Natural killer cell (primary cell): Measurements from ENCODE around the gene PTPN11. TPM values are rescaled to one million over a fixed set of nuclear protein-coding genes. Genes with fewer than 3 reads are reported as not detected.
"Not testable (repeated sequence)": the region's sequence is repeated elsewhere in the genome, so short reads cannot be mapped to it uniquely, and the experiment has no call there.

Source experiments
- ATAC-seq, 3 donors: fragments of 150-1000 bp in 2 of 3; fragments of 200-7000 bp in 1 of 3; cut with Tn5 transposase; 1 replicate in 1 of 3; 2 replicates in 2 of 3; pipeline ENCODE4 v1.10.0; 2021; ENCODE audit warnings: mild to moderate bottlenecking in 2 of 3, moderate library complexity in 2 of 3
- DNase-seq, 2 donors: peaks; one replicate each; pipeline versions ENCODE4 v3.0.0 to v3.0.0-alpha.2; 2013 to 2021; ENCODE audit warnings: mixed read lengths in 1 of 2
- H3K27ac ChIP-seq: one replicate; pipeline ENCODE4 v1.5.1; 2013; ENCODE audit warnings: mild to moderate bottlenecking, low read length
- H3K27me3 ChIP-seq: one replicate; pipeline ENCODE4 v1.6.1; 2013; ENCODE audit warnings: low read length; ENCODE audit not compliant: control insufficient read depth, insufficient read depth
- H3K36me3 ChIP-seq: one replicate; pipeline ENCODE4 v1.6.1; 2013; ENCODE audit warnings: low read length; ENCODE audit not compliant: control insufficient read depth, insufficient read depth
- H3K4me1 ChIP-seq: one replicate; pipeline ENCODE4 v1.6.1; 2013; ENCODE audit warnings: low read length; ENCODE audit not compliant: control insufficient read depth, insufficient read depth
- H3K4me3 ChIP-seq: one replicate; pipeline ENCODE4 v1.5.1; 2013; ENCODE audit warnings: low read length
- H3K9me3 ChIP-seq: one replicate; pipeline ENCODE4 v1.6.1; 2013; ENCODE audit warnings: low read length; ENCODE audit not compliant: control insufficient read depth, insufficient read depth
- H3K27ac Mint-ChIP-seq, 2 donors: one replicate each; pipeline ENCODE4 v1.8.0; 2022; ENCODE audit warnings: mild to moderate bottlenecking in 2 of 2, mixed read lengths in 2 of 2, moderate library complexity in 1 of 2
- H3K27me3 Mint-ChIP-seq, 2 donors: one replicate each; pipeline ENCODE4 v1.8.0; 2022; ENCODE audit warnings: low read depth in 2 of 2, mixed read lengths in 2 of 2
- H3K36me3 Mint-ChIP-seq: one replicate; pipeline ENCODE4 v1.8.0; 2022; ENCODE audit warnings: mixed read lengths
- H3K4me1 Mint-ChIP-seq, 2 donors: one replicate each; pipeline ENCODE4 v1.8.0; 2022; ENCODE audit warnings: mixed read lengths in 2 of 2
- H3K4me3 Mint-ChIP-seq: one replicate; pipeline ENCODE4 v1.8.0; 2022; ENCODE audit warnings: mild to moderate bottlenecking, moderate library complexity, mixed read lengths
- H3K9me3 Mint-ChIP-seq, 2 donors: one replicate each; pipeline ENCODE4 v1.8.0; 2022; ENCODE audit warnings: mixed read lengths in 2 of 2
- WGBS: methylation state at CpG from one replicate; pipeline ENCODE4 v1.1.7; 2013; ENCODE audit warnings: missing lambda C conversion rate; ENCODE audit not compliant: insufficient coverage; 5-methylcytosine and 5-hydroxymethylcytosine counted together
- intact Hi-C: fragments of 100-400 bp; cut with micrococcal nuclease; formaldehyde crosslinking; loops from one replicate; pipeline ENCODE4 v1.14.2; 2022
- total RNA-seq, 4 donors: library from RNA; stranded (reverse); fragments of 120-200 nt in 1 of 4; gene quantifications; one replicate each; pipeline versions ENCODE4 v1.2.3 to v1.2.4, GENCODE V29; 2013 to 2022
- TF ChIP-seq, protein P1 (sequence below): fragments of 200-600 bp; IDR thresholded peaks from one replicate; pipeline ENCODE4 v1.8.0; 2022; ENCODE audit warnings: antibody characterized with exemption

Gene PTPN11
- total RNA-seq, 3 donors from 2014 or later (not counting 1 experiment from before 2014, with no cell fraction given): 57.3 to 72.1 (median 63.8) TPM

DNA sequence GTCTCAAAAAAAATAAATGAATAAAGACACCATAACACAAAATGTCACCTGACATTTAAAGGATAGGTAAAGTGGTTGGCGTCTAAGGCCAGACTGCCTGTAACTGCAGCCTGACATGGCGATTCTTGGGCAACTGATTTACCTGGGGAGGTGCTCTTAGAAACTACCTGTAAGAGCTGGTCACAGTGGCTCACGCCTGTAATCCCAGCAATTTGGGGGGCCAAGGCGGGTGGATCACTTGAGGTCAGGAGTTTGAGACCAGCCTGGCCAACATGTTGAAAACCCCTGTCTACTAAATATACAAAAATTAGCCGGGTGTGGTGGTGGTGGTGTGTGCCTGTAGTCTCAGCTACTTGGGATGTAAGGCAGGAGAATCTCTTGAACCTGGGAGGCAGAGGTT lies 17.7 kb upstream of the PTPN11 start:
- WGBS: 87% methylated on average over 4 of the region's 5 CpGs
- intact Hi-C loops: no loop called here
- peaks cover 18% of the 10 kb centered on the region for H3K36me3 ChIP-seq
- Mint-ChIP-seq H3K27me3 (no peaks in the 10 kb centered on the region), H3K4me1 (peaks cover 0 to 5% of the 10 kb centered on the region in 2 donors), H3K9me3 (no peaks in the 10 kb centered on the region), H3K36me3 (no peaks in the 10 kb centered on the region), H3K4me3 (no peak overlapping the region), H3K27ac (no peak overlapping the region)
- no peak overlapping the region for H3K27ac ChIP-seq
- H3K4me1 ChIP-seq: no peaks in the 10 kb centered on the region
- no peaks in the 10 kb centered on the region for H3K9me3 ChIP-seq
- H3K27me3 ChIP-seq: no peaks in the 10 kb centered on the region
- TF ChIP-seq, protein P1, sequence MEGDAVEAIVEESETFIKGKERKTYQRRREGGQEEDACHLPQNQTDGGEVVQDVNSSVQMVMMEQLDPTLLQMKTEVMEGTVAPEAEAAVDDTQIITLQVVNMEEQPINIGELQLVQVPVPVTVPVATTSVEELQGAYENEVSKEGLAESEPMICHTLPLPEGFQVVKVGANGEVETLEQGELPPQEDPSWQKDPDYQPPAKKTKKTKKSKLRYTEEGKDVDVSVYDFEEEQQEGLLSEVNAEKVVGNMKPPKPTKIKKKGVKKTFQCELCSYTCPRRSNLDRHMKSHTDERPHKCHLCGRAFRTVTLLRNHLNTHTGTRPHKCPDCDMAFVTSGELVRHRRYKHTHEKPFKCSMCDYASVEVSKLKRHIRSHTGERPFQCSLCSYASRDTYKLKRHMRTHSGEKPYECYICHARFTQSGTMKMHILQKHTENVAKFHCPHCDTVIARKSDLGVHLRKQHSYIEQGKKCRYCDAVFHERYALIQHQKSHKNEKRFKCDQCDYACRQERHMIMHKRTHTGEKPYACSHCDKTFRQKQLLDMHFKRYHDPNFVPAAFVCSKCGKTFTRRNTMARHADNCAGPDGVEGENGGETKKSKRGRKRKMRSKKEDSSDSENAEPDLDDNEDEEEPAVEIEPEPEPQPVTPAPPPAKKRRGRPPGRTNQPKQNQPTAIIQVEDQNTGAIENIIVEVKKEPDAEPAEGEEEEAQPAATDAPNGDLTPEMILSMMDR: no peak
- H3K4me3 ChIP-seq: no peak overlapping the region
- ATAC-seq (no peak), DNase-seq (no peak)

DNA sequence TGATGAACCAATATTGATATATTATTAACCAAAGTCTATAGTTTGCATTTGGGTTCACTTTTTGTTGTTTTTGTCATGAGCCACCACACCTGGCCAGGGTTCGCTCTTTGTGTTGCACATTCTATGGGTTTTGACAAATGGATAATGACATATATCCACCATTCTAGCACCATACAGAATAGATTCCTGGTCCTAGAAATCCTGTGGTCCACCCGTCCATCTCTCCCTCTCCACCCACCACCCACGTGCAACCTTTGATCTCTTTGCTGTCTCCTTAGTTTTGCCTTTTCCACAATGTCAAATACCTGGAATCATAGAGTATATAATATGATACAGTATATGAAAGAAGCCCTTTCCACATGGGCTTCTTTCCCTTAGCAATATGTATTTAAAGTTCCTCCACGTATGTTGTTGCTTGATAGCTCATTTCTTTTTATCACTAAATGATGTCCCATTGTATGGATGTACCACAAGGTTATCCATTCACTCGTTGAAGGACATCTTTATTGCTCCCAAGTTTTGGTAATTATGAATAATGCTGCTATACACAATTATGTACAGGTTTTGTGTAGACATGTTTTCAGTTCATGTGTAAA lies 16.7 kb upstream of the PTPN11 start:
- H3K4me1 ChIP-seq: no peaks in the 10 kb centered on the region
- ATAC-seq (no peak), DNase-seq (no peak)
- no peak overlapping the region for H3K27ac ChIP-seq
- 90% methylated on average over 3 of the region's 5 CpGs for WGBS
- peaks cover 27% of the 10 kb centered on the region for H3K36me3 ChIP-seq
- intact Hi-C loops: no loop called here
- H3K27me3 Mint-ChIP-seq: no peaks in the 10 kb centered on the region
- H3K9me3 Mint-ChIP-seq: no peaks in the 10 kb centered on the region
- H3K9me3 ChIP-seq: no peaks in the 10 kb centered on the region
- H3K4me3 ChIP-seq: no peak overlapping the region
- no peaks in the 10 kb centered on the region for H3K36me3 Mint-ChIP-seq
- TF ChIP-seq, protein P1: no peak
- no peaks in the 10 kb centered on the region for H3K27me3 ChIP-seq
- no peak overlapping the region for H3K4me3 Mint-ChIP-seq
- H3K27ac Mint-ChIP-seq: no peak overlapping the region
- peaks cover 2 to 6% of the 10 kb centered on the region in 2 donors for H3K4me1 Mint-ChIP-seq

DNA sequence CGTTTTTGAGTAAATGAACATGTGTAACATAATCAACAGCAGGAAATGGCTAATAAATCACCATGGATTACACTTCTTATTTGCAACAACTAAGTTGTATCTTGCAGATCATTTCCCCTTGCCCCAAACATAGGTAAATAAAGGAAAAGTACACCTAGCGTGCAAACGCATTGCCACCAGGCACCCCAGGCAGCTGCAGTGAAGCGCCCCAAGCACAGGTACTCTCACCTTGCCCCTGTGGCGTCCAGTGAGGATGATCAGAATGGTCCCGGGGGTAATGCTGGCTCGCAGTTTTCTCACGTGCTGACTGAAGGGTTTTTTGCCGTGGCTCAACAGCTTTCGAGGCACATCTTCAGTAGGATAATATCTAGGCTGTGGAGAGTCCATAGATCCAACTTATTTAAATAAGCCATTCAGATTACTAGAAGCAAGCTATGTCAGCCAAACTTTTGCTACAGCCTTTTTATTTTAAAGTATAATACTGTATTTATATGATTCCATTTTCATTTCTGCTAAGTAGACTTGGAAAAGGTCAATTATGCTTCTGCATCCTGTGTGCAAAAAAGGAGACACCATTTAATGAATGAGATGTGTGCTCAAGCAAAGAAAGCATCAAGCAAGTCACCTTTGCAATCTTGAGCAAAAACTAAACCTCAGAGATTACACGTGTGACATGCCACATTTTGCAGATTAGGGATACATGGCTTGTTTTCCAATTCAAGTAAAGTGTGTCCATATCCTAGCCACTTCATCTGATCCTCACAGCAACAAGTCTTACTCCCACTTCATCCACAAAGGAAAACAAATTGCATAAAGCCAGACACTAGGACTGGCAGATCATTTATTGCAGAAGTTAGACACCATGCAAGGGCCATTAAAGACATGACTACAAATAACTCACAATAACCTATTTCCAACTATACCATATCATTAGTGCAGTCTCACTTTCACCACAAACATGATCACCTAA lies 11.9 kb upstream of the PTPN11 start:
- DNase-seq (no peak), ATAC-seq (no peak)
- TF ChIP-seq, protein P1: no peak
- Mint-ChIP-seq H3K4me1 (peaks cover 34 to 35% of the 10 kb centered on the region in 2 donors), H3K27ac (peak overlapping the region; percentile 47 to 97), H3K36me3 (no peaks in the 10 kb centered on the region), H3K27me3 (no peaks in the 10 kb centered on the region), H3K9me3 (no peaks in the 10 kb centered on the region), H3K4me3 (peak overlapping the region; percentile 47)
- WGBS: 90% methylated on average over 6 of the region's 11 CpGs
- Histone ChIP-seq H3K27ac (no peak overlapping the region), H3K4me3 (no peak overlapping the region), H3K9me3 (no peaks in the 10 kb centered on the region), H3K27me3 (no peaks in the 10 kb centered on the region), H3K36me3 (peaks cover 40% of the 10 kb centered on the region), H3K4me1 (peaks cover 16% of the 10 kb centered on the region)
- intact Hi-C loops: no loop called here

DNA sequence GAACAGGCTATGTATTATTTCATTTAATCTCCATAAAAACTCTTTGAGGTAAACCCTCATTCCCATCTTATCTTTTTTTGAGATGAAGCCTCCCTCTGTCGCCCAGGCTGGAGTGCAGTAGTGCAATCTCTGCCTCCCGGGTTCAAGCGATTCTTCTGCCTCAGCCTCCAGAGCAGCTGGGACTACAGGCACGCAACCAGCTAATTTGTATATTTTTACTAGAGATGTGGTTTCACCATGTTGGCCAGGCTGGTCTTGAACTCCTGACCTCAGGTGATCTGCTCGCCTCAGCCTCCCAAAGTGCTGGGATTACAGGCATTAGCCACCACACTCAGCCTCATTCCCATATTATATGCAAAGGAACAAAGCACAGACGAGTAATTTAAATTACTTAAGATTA lies 11.1 kb upstream of the PTPN11 start:
- WGBS: 93% methylated on average over 5 of the region's 6 CpGs
- not testable (repeated sequence) for H3K36me3 Mint-ChIP-seq

More for the DNA sequence above, 11.1 kb upstream of the PTPN11 start:
- not testable (repeated sequence) for H3K27ac ChIP-seq, DNase-seq, H3K27me3 ChIP-seq, H3K9me3 Mint-ChIP-seq, ATAC-seq, H3K9me3 ChIP-seq, H3K4me3 ChIP-seq, H3K27me3 Mint-ChIP-seq
- peaks cover 34 to 35% of the 10 kb centered on the region in 2 donors for H3K4me1 Mint-ChIP-seq
- H3K4me3 Mint-ChIP-seq: peak overlapping the region; percentile 61
- H3K36me3 ChIP-seq: peaks cover 40% of the 10 kb centered on the region
- peaks cover 16% of the 10 kb centered on the region for H3K4me1 ChIP-seq
- H3K27ac Mint-ChIP-seq: peak overlapping the region; percentile 97 to 99
- intact Hi-C loops: loop anchor here (2.0 kb wide), 1 partner anchor 21 kb away; no protein-coding TSS in a partner anchor
